Astrocyte (in vitro differentiated cells and primary cell): Measurements from ENCODE around the gene VAMP7.

ENCODE experiments used
- CTCF ChIP-seq: IDR thresholded peaks from 2 replicates; pipeline ENCODE4 v1.5.1; 2011; ENCODE audit warnings: low read depth, mild to moderate bottlenecking, inconsistent platforms, low read length, moderate library complexity; ENCODE audit not compliant: insufficient read depth
- EZH2 ChIP-seq: IDR thresholded peaks from 2 replicates; pipeline ENCODE4 v1.6.1; 2012; ENCODE audit warnings: mild to moderate bottlenecking, low read length, inconsistent platforms; ENCODE audit not compliant: insufficient read depth

GRCh38 chrX:155983326-155983725, 102.2 kb downstream of the VAMP7 start:
- TF ChIP-seq EZH2 (no peak), CTCF (no peak)
